H9 (cell line): Measurements from ENCODE around the gene TEX35. TPM values are rescaled to one million over a fixed set of nuclear protein-coding genes. Genes with fewer than 3 reads are reported as not detected.

Experiments used
- DNase-seq: peaks from one replicate; pipeline ENCODE4 v3.0.0-alpha.2; 2017
- H2AFZ ChIP-seq: one replicate; pipeline ENCODE4 v1.6.1; 2013; ENCODE audit warnings: mild to moderate bottlenecking, low read length, control low read depth, moderate library complexity
- H2AK5ac ChIP-seq: 2 replicates; pipeline ENCODE4 v1.6.1; 2013; ENCODE audit warnings: low read length, control low read depth, mixed read lengths; ENCODE audit not compliant: insufficient read length
- H2BK120ac ChIP-seq: one replicate; pipeline ENCODE4 v1.6.1; 2013; ENCODE audit warnings: low read depth, mild to moderate bottlenecking, low read length, control low read depth, inconsistent platforms; ENCODE audit not compliant: poor library complexity, severe bottlenecking
- H2BK12ac ChIP-seq: 2 replicates; pipeline ENCODE4 v1.6.1; 2013; ENCODE audit warnings: low read length, control low read depth, mixed read lengths, low read depth; ENCODE audit not compliant: insufficient read length
- H2BK15ac ChIP-seq: 2 replicates; pipeline ENCODE4 v1.6.1; 2013; ENCODE audit warnings: low read depth, low read length, control low read depth
- H2BK20ac ChIP-seq: one replicate; pipeline ENCODE4 v1.6.1; 2013; ENCODE audit warnings: low read depth, mild to moderate bottlenecking, low read length, control low read depth, inconsistent platforms; ENCODE audit not compliant: poor library complexity, severe bottlenecking
- H2BK5ac ChIP-seq: 2 replicates; pipeline ENCODE4 v1.6.1; 2013; ENCODE audit warnings: low read length, control low read depth, mixed read lengths; ENCODE audit not compliant: insufficient read length
- H3K14ac ChIP-seq: 2 replicates; pipeline ENCODE4 v1.6.1; 2013; ENCODE audit warnings: low read length, control low read depth; ENCODE audit not compliant: insufficient read depth
- H3K18ac ChIP-seq: 2 replicates; pipeline ENCODE4 v1.6.1; 2013; ENCODE audit warnings: low read depth, mild to moderate bottlenecking, mixed read lengths, low read length, control low read depth; ENCODE audit not compliant: insufficient read length
- H3K23ac ChIP-seq: 2 replicates; pipeline ENCODE4 v1.6.1; 2013; ENCODE audit warnings: low read length, control low read depth, mixed read lengths, low read depth; ENCODE audit not compliant: insufficient read length
- H3K23me2 ChIP-seq: 2 replicates; pipeline ENCODE4 v1.6.1; 2013; ENCODE audit warnings: low read depth, mild to moderate bottlenecking, mixed read lengths, low read length, control low read depth; ENCODE audit not compliant: insufficient read length, poor library complexity, severe bottlenecking
- H3K27ac ChIP-seq: 2 replicates; pipeline ENCODE4 v1.5.1; 2013; ENCODE audit warnings: low read length, control low read depth, mixed read lengths, low read depth; ENCODE audit not compliant: insufficient read length
- H3K27me3 ChIP-seq: 2 replicates; pipeline ENCODE4 v1.6.1; 2013; ENCODE audit warnings: low read length, control low read depth, inconsistent platforms; ENCODE audit not compliant: insufficient read depth
- H3K4ac ChIP-seq: 2 replicates; pipeline ENCODE4 v1.6.1; 2013; ENCODE audit warnings: low read depth, mild to moderate bottlenecking, control low read depth, inconsistent platforms, low read length, moderate library complexity
- H3K4me1 ChIP-seq: 2 replicates; pipeline ENCODE4 v1.6.1; 2013; ENCODE audit warnings: low read length, control low read depth, inconsistent platforms; ENCODE audit not compliant: insufficient read depth
- H3K4me2 ChIP-seq: 2 replicates; pipeline ENCODE4 v1.6.1; 2013; ENCODE audit warnings: low read length, control low read depth, mixed read lengths; ENCODE audit not compliant: insufficient read length, insufficient read depth
- H3K56ac ChIP-seq: 2 replicates; pipeline ENCODE4 v1.6.1; 2013; ENCODE audit warnings: low read depth, mild to moderate bottlenecking, mixed read lengths, low read length, control low read depth; ENCODE audit not compliant: insufficient read length
- H3K79me1 ChIP-seq: 2 replicates; pipeline ENCODE4 v1.6.1; 2013; ENCODE audit warnings: low read depth, mild to moderate bottlenecking, moderate library complexity, low read length, control low read depth, inconsistent platforms; ENCODE audit not compliant: insufficient read depth, poor library complexity, severe bottlenecking
- H3K79me2 ChIP-seq: 2 replicates; pipeline ENCODE4 v1.6.1; 2013; ENCODE audit warnings: low read length, control low read depth, inconsistent platforms; ENCODE audit not compliant: insufficient read depth
- H3K9ac ChIP-seq: 2 replicates; pipeline ENCODE4 v1.6.1; 2013; ENCODE audit warnings: low read length, control low read depth, mixed read lengths; ENCODE audit not compliant: insufficient read length; ENCODE audit errors: extremely low read depth
- H3K9me3 ChIP-seq: one replicate; pipeline ENCODE4 v1.6.1; 2013; ENCODE audit warnings: low read depth, low read length, inconsistent platforms; ENCODE audit not compliant: control insufficient read depth
- H3T11ph ChIP-seq: one replicate; pipeline ENCODE4 v1.6.1; 2013; ENCODE audit warnings: mild to moderate bottlenecking, low read length, control low read depth, inconsistent platforms
- H4K20me1 ChIP-seq: one replicate; pipeline ENCODE4 v1.6.1; 2013; ENCODE audit not compliant: control insufficient read depth, insufficient read length, insufficient read depth
- H4K5ac ChIP-seq: 2 replicates; pipeline ENCODE4 v1.6.1; 2013; ENCODE audit warnings: low read depth, mild to moderate bottlenecking, mixed read lengths, low read length, control low read depth; ENCODE audit not compliant: insufficient read length
- H4K8ac ChIP-seq: replicated peaks from 2 replicates; pipeline ENCODE4 v1.6.1; 2013; ENCODE audit warnings: low read length, control low read depth, mixed read lengths, low read depth; ENCODE audit not compliant: insufficient read length
- H4K91ac ChIP-seq: 2 replicates; pipeline ENCODE4 v1.6.1; 2013; ENCODE audit warnings: low read depth, mild to moderate bottlenecking, moderate library complexity, mixed read lengths, low read length, control low read depth; ENCODE audit not compliant: insufficient read length
- H3K27ac Mint-ChIP-seq, 3 experiments: 2 replicates in 2 of 3; 3 replicates in 1 of 3; pipeline ENCODE4 v1.8.0; 2020 to 2021; ENCODE audit warnings: mixed read lengths in 3 of 3, mild to moderate bottlenecking in 1 of 3, moderate library complexity in 1 of 3
- H3K27me3 Mint-ChIP-seq: 2 replicates; pipeline ENCODE4 v1.8.0; 2021; ENCODE audit warnings: low read depth, mild to moderate bottlenecking, moderate library complexity, mixed read lengths
- H3K36me3 Mint-ChIP-seq, 3 experiments: 2 replicates in 2 of 3; 3 replicates in 1 of 3; pipeline ENCODE4 v1.8.0; 2020 to 2021; ENCODE audit warnings: low read depth in 3 of 3, mixed read lengths in 3 of 3; ENCODE audit not compliant: insufficient read depth in 1 of 3
- H3K4me1 Mint-ChIP-seq, 2 experiments: 2 replicates each; pipeline ENCODE4 v1.8.0; 2020; ENCODE audit warnings: mixed read lengths in 2 of 2
- H3K4me3 Mint-ChIP-seq, 2 experiments: 2 replicates in 1 of 2; 3 replicates in 1 of 2; pipeline ENCODE4 v1.8.0; 2020 to 2021; ENCODE audit warnings: mild to moderate bottlenecking in 2 of 2, mixed read lengths in 2 of 2, moderate library complexity in 1 of 2
- H3K9me3 Mint-ChIP-seq, 2 experiments: 2 replicates in 1 of 2; 3 replicates in 1 of 2; pipeline ENCODE4 v1.8.0; 2020; ENCODE audit warnings: mild to moderate bottlenecking in 2 of 2, mixed read lengths in 2 of 2, moderate library complexity in 1 of 2
- WGBS: extraction: QIAGEN DNeasy Blood & Tissue Kit; methylation state at CpG from one replicate; pipeline ENCODE4 v1.1.7; 2013; ENCODE audit warnings: missing lambda C conversion rate, low lambda C conversion rate, mixed read lengths; ENCODE audit not compliant: insufficient read length; ENCODE audit errors: extremely low coverage; 5-methylcytosine and 5-hydroxymethylcytosine counted together
- total RNA-seq: library from RNA; stranded (reverse); gene quantifications from 2 replicates; pipeline ENCODE4 v1.2.1, GENCODE V29; 2021
- TF ChIP-seq, protein P1 (sequence below): fragments of 200-600 bp; sonication (generic); conservative IDR thresholded peaks from 3 replicates; pipeline ENCODE4 v1.8.0; 2021; ENCODE audit warnings: antibody characterized with exemption, mild to moderate bottlenecking

The TEX35 gene
- total RNA-seq, 1 experiment from 2014 or later: not detected

DNA sequence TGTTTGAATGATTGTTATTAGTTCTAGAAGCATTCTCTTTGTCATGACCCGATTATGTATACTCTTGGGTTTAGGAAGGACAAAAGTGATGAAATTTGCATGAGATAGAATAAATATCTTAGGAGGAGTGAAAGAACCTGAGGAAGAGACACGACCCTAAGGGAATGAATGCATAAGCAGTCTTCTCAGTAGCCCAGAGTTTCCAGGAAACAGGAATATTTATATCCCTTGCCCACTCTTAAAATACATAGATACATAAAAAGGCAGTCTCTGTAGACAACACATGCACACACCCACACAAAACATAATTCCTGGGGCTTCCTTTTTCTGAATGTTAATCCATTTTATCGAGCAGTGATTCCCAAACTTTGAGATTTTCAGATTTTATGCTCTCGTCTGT is 35.5 kb upstream of the TEX35 start:
- TF ChIP-seq, protein P1, sequence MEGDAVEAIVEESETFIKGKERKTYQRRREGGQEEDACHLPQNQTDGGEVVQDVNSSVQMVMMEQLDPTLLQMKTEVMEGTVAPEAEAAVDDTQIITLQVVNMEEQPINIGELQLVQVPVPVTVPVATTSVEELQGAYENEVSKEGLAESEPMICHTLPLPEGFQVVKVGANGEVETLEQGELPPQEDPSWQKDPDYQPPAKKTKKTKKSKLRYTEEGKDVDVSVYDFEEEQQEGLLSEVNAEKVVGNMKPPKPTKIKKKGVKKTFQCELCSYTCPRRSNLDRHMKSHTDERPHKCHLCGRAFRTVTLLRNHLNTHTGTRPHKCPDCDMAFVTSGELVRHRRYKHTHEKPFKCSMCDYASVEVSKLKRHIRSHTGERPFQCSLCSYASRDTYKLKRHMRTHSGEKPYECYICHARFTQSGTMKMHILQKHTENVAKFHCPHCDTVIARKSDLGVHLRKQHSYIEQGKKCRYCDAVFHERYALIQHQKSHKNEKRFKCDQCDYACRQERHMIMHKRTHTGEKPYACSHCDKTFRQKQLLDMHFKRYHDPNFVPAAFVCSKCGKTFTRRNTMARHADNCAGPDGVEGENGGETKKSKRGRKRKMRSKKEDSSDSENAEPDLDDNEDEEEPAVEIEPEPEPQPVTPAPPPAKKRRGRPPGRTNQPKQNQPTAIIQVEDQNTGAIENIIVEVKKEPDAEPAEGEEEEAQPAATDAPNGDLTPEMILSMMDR: no peak
- Histone ChIP-seq H3K79me2 (no peaks in the 10 kb centered on the region), H3K79me1 (no peaks in the 10 kb centered on the region), H3K9me3 (no peaks in the 10 kb centered on the region), H3K18ac (no peak overlapping the region), H3K4me2 (no peak overlapping the region), H2BK12ac (no peak overlapping the region), H3K27me3 (no peaks in the 10 kb centered on the region), H3K56ac (no peak overlapping the region), H4K5ac (no peak overlapping the region), H4K20me1 (no peaks in the 10 kb centered on the region), H2AK5ac (no peak overlapping the region), H3K23me2 (no peaks in the 10 kb centered on the region), H2BK120ac (no peak overlapping the region), H3K14ac (no peak overlapping the region), H2AFZ (no peak overlapping the region), H2BK15ac (no peak overlapping the region), H3K9ac (no peak overlapping the region), H4K91ac (no peak overlapping the region), H3K23ac (no peak overlapping the region), H2BK5ac (no peak overlapping the region), H2BK20ac (no peak overlapping the region), H3K4ac (no peak overlapping the region), H3K4me1 (peaks cover 5% of the 10 kb centered on the region; the same call in 1 of the 2 replicates), H3T11ph (no peak overlapping the region), H3K27ac (no peak overlapping the region), H4K8ac (no peak overlapping the region)
- Mint-ChIP-seq H3K36me3 (peaks cover 2 to 21% (median 11%) of the 10 kb centered on the region in 3 experiments; a peak in 5 of 7 replicates), H3K4me1 (peaks cover 11 to 15% of the 10 kb centered on the region in 2 experiments), H3K27me3 (no peaks in the 10 kb centered on the region), H3K27ac (peak overlapping the region; percentile 24 to 80 (median 61); a peak in 3 of 7 replicates), H3K4me3 (no peak overlapping the region), H3K9me3 (no peaks in the 10 kb centered on the region)
- DNase-seq: no peak
- WGBS: no CpG with 5 or more reads among the region's 4 CpGs
